SJSA1 (cell line): ENCODE measurements around the gene TMEM263. TPM values are rescaled to one million over a fixed set of nuclear protein-coding genes. Genes with fewer than 3 reads are reported as not detected.
"Not testable (repeated sequence)": the region's sequence is repeated elsewhere in the genome, so short reads cannot be mapped to it uniquely, and the experiment has no call there.

Source experiments
- DNase-seq, 2 experiments: peaks; one replicate each; pipeline ENCODE4 v3.0.0-alpha.2; 2015 to 2020; ENCODE audit warnings: low spot score in 2 of 2, low read depth in 1 of 2
- H3K27ac ChIP-seq: fragments of 250-450 bp; sonication (Bioruptor Pico); 2 replicates; pipeline ENCODE4 v1.5.1; 2020; ENCODE audit warnings: mild to moderate bottlenecking, moderate library complexity
- H3K27me3 ChIP-seq: fragments of 250-450 bp; sonication (Bioruptor Pico); replicated peaks from 2 replicates; pipeline ENCODE4 v1.5.1; 2020; ENCODE audit warnings: mild to moderate bottlenecking, moderate library complexity
- H3K36me3 ChIP-seq: fragments of 250-450 bp; sonication (Bioruptor Pico); 2 replicates; pipeline ENCODE4 v1.5.1; 2020; ENCODE audit warnings: mild to moderate bottlenecking
- H3K4me1 ChIP-seq: fragments of 250-450 bp; sonication (Bioruptor Pico); replicated peaks from 2 replicates; pipeline ENCODE4 v1.6.1; 2021; ENCODE audit warnings: mild to moderate bottlenecking
- H3K4me3 ChIP-seq: fragments of 250-450 bp; sonication (Bioruptor Pico); 2 replicates; pipeline ENCODE4 v1.5.1; 2020; ENCODE audit warnings: mild to moderate bottlenecking
- H3K9me3 ChIP-seq: fragments of 250-450 bp; sonication (Bioruptor Pico); replicated peaks from 2 replicates; pipeline ENCODE4 v1.5.1; 2020; ENCODE audit warnings: mild to moderate bottlenecking
- total RNA-seq: library from RNA; depleted of rRNA; stranded (reverse); fragments of >200 nt; shearing (Covaris generic); gene quantifications from 2 replicates; pipeline ENCODE4 v1.2.3, GENCODE V29; 2014

Gene TMEM263
- total RNA-seq, 1 experiment from 2014 or later = 76.0 TPM

DNA sequence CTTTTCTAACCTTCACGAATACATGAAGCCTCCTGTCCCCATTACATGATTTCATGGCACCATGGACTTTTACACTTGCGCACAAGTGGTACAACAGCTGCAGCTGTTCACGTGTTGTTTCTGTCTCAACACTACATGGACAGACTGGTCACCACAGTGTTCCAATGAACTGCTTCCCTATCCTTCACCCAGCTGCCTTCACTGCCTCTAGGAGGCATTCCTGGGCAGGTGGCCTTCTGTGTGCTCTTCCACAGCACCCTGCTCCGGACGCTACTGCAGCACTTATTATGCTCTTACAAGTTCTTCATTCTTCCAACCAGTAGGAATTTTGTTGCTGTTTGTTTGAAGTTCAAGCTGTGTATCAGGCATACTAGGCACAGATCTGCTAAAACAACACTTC is 29.8 kb downstream of the TMEM263 start:
- peaks cover 32% of the 10 kb centered on the region for H3K36me3 ChIP-seq
- no peak overlapping the region for H3K4me3 ChIP-seq
- H3K27ac ChIP-seq = no peak overlapping the region
- no peaks in the 10 kb centered on the region for H3K9me3 ChIP-seq
- H3K4me1 ChIP-seq = peaks cover 32% of the 10 kb centered on the region
- H3K27me3 ChIP-seq = no peaks in the 10 kb centered on the region
- DNase-seq = no peak

DNA sequence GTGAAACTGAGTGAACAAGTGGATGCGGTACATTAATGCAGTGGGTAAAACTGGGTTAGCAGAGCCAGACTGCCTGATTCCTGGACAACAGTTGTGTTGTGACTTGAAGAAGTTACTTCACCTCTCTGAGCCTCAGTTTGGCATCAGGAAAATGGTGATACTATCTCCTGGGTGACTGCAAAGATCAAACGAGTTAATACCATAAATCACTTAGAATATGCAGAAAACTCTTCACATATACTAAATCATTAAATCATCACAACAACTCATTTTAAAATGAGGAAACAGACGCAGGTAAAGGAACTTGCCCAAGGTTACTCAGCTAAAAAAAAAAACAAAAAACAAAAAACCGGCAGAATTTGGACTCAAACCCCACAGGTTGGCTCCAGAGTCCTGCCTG is 30.4 kb downstream of the TMEM263 start:
- Histone ChIP-seq H3K36me3 (peaks cover 30% of the 10 kb centered on the region), H3K4me3 (peak overlapping the region; percentile 79), H3K9me3 (no peaks in the 10 kb centered on the region), H3K4me1 (peaks cover 32% of the 10 kb centered on the region), H3K27ac (0 out of 2 replicates have a peak overlapping the region, but pooled peaks have one; percentile 63), H3K27me3 (no peaks in the 10 kb centered on the region)
- no peak for DNase-seq

DNA sequence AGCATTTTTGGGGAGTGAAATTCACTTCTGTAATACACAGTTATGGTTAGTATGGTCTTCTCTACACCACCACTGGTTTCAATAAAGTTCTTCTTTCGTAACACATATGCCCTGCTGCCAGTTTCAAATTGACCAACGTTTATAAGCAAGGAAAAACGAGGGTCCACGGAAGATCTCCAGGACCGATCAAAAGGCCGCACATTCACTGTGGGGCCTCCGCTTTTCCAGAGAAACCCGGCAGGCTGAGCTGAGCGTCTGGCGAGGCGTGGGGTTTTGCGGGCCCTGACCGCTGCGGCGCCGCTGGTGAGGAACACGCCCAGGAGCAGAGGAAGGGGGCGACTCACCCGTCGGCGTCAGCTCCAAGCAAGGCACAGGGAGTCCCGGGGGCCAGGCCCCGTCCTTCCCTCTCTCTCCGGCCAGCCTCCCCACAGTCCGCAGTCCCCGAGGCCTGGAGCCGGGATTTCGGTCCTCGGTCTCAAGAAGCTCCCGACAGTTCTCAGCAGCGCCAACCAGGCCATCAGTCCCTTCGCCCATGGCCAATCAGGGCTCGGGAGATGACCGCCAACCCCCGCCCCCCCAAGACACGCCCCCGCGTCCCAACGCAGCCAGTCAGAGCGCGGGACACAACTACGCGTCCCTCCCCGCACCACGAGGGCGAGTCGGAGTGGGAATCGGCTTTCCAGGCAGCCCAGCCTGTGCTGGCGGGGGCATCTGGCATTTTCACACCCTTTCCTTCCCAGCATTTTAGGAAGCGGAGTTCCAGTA is 31.1 kb downstream of the TMEM263 start, which contains the start of gene MTERF2:
Gene MTERF2 (minus strand): TSS at position 522 of the 765 bp plus-strand sequence. CDS start 8,432 bp downstream, outside the sequence.
- peak within 1 kb of the TSS; percentile 63 for H3K27ac ChIP-seq
- peak within 1 kb of the TSS; percentile 79 for H3K4me3 ChIP-seq
- H3K27me3 ChIP-seq = no peaks in the 10 kb centered on the region
- peak; percentile 89 to 90 for DNase-seq
- H3K4me1 ChIP-seq = peaks cover 32% of the 10 kb centered on the region
- H3K9me3 ChIP-seq = no peaks in the 10 kb centered on the region
- H3K36me3 ChIP-seq = peaks cover 30% of the 10 kb centered on the region

DNA sequence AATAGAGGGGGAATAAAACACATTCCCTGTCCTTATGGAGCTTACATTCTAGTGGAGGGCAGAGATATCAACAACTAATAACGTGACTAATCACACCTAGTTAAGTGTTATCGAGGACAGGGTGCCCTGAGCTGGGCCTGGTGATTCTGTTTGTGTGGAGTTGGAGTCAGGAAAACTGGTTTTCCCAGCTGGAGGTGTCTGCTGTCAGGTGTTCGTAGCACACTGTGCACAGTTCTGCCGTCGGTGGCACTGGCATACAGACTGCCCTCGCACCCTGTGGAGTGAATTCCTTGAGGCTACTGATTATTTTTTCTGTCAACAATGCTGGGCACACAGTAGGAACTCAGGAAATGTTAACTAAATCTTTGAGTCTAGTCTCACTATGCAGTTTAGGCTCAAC is 32.1 kb downstream of the TMEM263 start:
- Histone ChIP-seq H3K4me3 (no peak overlapping the region), H3K4me1 (peaks cover 32% of the 10 kb centered on the region), H3K9me3 (no peaks in the 10 kb centered on the region), H3K27me3 (no peaks in the 10 kb centered on the region), H3K27ac (no peak overlapping the region), H3K36me3 (peaks cover 35% of the 10 kb centered on the region)
- no peak for DNase-seq

- Histone ChIP-seq H3K4me3 (no peak overlapping the region), H3K4me1 (peaks cover 29% of the 10 kb centered on the region), H3K27ac (peak overlapping the region; percentile 82), H3K36me3 (peaks cover 39% of the 10 kb centered on the region), H3K9me3 (no peaks in the 10 kb centered on the region), H3K27me3 (no peaks in the 10 kb centered on the region)
- DNase-seq = peak; percentile 50 to 62
Observed at GRCh38 chr12:106994579-106995220, 39.0 kb downstream of the TMEM263 start.

- H3K36me3 ChIP-seq = peaks cover 46% of the 10 kb centered on the region
- DNase-seq, H3K9me3 ChIP-seq, H3K27ac ChIP-seq, H3K4me3 ChIP-seq, H3K27me3 ChIP-seq: not testable (repeated sequence)
- peaks cover 26% of the 10 kb centered on the region for H3K4me1 ChIP-seq
Observed at GRCh38 chr12:106996102-106996501, 40.4 kb downstream of the TMEM263 start.

GRCh38 chr12:106997916-106998315 is 42.2 kb downstream of the TMEM263 start:
- no peaks in the 10 kb centered on the region for H3K9me3 ChIP-seq
- peaks cover 26% of the 10 kb centered on the region for H3K4me1 ChIP-seq
- H3K27me3 ChIP-seq = no peaks in the 10 kb centered on the region
- DNase-seq = no peak
- H3K27ac ChIP-seq = no peak overlapping the region
- peaks cover 45% of the 10 kb centered on the region for H3K36me3 ChIP-seq
- no peak overlapping the region for H3K4me3 ChIP-seq

- H3K27ac ChIP-seq = no peak overlapping the region
- peaks cover 14% of the 10 kb centered on the region for H3K4me1 ChIP-seq
- H3K27me3 ChIP-seq = no peaks in the 10 kb centered on the region
- H3K36me3 ChIP-seq = peaks cover 46% of the 10 kb centered on the region
- H3K4me3 ChIP-seq = no peak overlapping the region
- H3K9me3 ChIP-seq = no peaks in the 10 kb centered on the region
- no peak for DNase-seq
Observed at GRCh38 chr12:106999446-106999845, 43.7 kb downstream of the TMEM263 start.

GRCh38 chr12:107002665-107003064 is 47.0 kb downstream of the TMEM263 start:
- H3K9me3 ChIP-seq, H3K4me3 ChIP-seq, H3K27ac ChIP-seq, DNase-seq, H3K4me1 ChIP-seq, H3K27me3 ChIP-seq: not testable (repeated sequence)
- H3K36me3 ChIP-seq = peaks cover 24% of the 10 kb centered on the region

DNA sequence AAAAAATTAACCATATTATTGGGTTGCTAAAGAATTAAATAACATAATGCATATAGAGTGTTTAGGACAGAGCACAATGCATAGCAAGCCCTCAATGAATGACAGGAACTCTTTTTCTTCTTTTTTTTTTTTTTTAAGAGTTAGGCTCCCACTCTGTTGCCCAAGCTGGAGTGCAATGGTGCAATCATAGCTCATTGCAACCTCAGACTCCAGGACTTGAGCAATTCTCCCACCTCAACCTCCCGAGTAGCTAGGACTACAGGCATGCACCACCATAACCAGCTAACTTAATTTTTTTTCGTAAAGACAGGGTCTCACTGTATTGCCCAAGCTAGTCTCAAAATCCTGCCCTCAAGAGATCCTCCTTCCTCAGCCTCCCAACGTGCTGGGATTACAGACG is 51.7 kb downstream of the TMEM263 start:
- Histone ChIP-seq H3K27me3 (no peaks in the 10 kb centered on the region), H3K9me3 (peaks cover 3% of the 10 kb centered on the region; the same call in 1 of the 2 replicates), H3K27ac (no peak overlapping the region), H3K4me3 (no peak overlapping the region), H3K4me1 (no peaks in the 10 kb centered on the region), H3K36me3 (peaks cover 26% of the 10 kb centered on the region)
- no peak for DNase-seq

DNA sequence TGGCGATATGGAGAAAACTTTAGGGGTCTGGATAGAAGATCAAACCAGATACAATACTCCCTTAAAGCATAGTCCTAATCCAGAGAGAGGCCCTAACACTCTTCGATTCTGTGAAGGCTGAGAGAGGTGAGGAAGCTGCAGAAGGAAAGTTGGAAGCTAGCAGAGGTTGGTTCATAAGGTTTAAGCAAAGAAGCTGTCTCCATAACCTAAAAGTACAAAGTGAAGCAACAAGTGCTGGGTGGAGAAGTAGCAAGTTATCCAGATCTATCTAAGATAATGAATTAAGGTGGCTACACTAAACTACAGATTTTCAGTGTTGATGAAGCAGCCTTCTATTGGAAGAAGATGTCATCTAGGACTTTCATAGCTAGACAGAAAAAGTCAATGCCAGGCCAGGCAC is 55.8 kb downstream of the TMEM263 start:
- H3K27me3 ChIP-seq = no peaks in the 10 kb centered on the region
- H3K9me3 ChIP-seq = peaks cover 3% of the 10 kb centered on the region; the same call in 1 of the 2 replicates
- H3K4me3 ChIP-seq = no peak overlapping the region
- H3K4me1 ChIP-seq = no peaks in the 10 kb centered on the region
- no peak overlapping the region for H3K27ac ChIP-seq
- peaks cover 41% of the 10 kb centered on the region for H3K36me3 ChIP-seq
- DNase-seq = peak; percentile 74 to 76

GRCh38 chr12:107012736-107013425 is 57.2 kb downstream of the TMEM263 start:
- H3K36me3 ChIP-seq = peaks cover 41% of the 10 kb centered on the region
- no peaks in the 10 kb centered on the region for H3K27me3 ChIP-seq
- no peaks in the 10 kb centered on the region for H3K4me1 ChIP-seq
- H3K9me3 ChIP-seq = peaks cover 3% of the 10 kb centered on the region; the same call in 1 of the 2 replicates
- no peak overlapping the region for H3K4me3 ChIP-seq
- H3K27ac ChIP-seq = no peak overlapping the region
- peak; percentile 70 to 76 for DNase-seq

DNA sequence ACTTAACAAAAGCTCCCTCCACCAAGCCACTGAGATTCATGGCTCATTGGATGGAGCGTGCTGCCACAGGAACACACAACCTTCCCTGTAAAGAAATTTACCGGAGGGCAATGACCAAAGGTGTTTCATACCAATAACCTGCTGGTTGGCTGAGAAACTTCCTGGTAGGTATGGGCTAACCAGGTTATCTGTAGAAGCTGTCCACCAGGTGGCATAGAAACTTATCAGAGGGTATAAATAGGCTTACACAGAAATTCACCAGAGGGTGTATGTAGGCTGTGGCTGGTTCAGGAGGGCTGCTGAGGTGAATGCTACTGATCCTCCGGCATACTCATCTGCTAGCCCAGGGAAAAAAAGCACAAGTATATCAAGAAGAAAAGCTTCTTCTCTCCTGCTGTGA is 58.3 kb downstream of the TMEM263 start:
- H3K9me3 ChIP-seq = peaks cover 3% of the 10 kb centered on the region; the same call in 1 of the 2 replicates
- H3K27me3 ChIP-seq = no peaks in the 10 kb centered on the region
- H3K36me3 ChIP-seq = peaks cover 41% of the 10 kb centered on the region
- H3K4me3 ChIP-seq = no peak overlapping the region
- no peaks in the 10 kb centered on the region for H3K4me1 ChIP-seq
- DNase-seq = peak; percentile 77 to 89
- H3K27ac ChIP-seq = no peak overlapping the region

GRCh38 chr12:107017042-107017441 is 61.3 kb downstream of the TMEM263 start:
- H3K4me1 ChIP-seq = no peaks in the 10 kb centered on the region
- H3K9me3 ChIP-seq = no peaks in the 10 kb centered on the region; the same call in 1 of the 2 replicates
- H3K27ac ChIP-seq = no peak overlapping the region
- no peaks in the 10 kb centered on the region for H3K27me3 ChIP-seq
- H3K36me3 ChIP-seq = peaks cover 25% of the 10 kb centered on the region
- H3K4me3 ChIP-seq = no peak overlapping the region
- no peak for DNase-seq
